T-helper 2 cell treated with Interferon-gamma antibody and Interleukin-4, amounts not matched to agents 5 μg/mL and 100 μg/mL, for 36 hours (primary cell): ENCODE results near the gene FOXL2NB.
A peak's percentile ranks its signal among the peaks of the same experiment; 100 is the strongest.

Experiments used
- DNase-seq: peaks from one replicate; pipeline ENCODE4 v3.0.0; 2021; ENCODE audit warnings: low spot score
- H3K27ac Mint-ChIP-seq: one replicate; pipeline ENCODE4 v1.8.0; 2021; ENCODE audit warnings: mild to moderate bottlenecking, mixed read lengths
- H3K27me3 Mint-ChIP-seq: one replicate; pipeline ENCODE4 v1.8.0; 2021; ENCODE audit warnings: low read depth, mixed read lengths
- H3K36me3 Mint-ChIP-seq: one replicate; pipeline ENCODE4 v1.8.0; 2021; ENCODE audit warnings: low read depth, mixed read lengths
- H3K4me1 Mint-ChIP-seq: one replicate; pipeline ENCODE4 v1.8.0; 2021; ENCODE audit warnings: low read depth, mixed read lengths
- H3K4me3 Mint-ChIP-seq: one replicate; pipeline ENCODE4 v1.8.0; 2022; ENCODE audit warnings: mild to moderate bottlenecking, moderate library complexity, mixed read lengths
- H3K9me3 Mint-ChIP-seq: one replicate; pipeline ENCODE4 v1.8.0; 2021; ENCODE audit warnings: mixed read lengths

The FOXL2NB gene

DNA sequence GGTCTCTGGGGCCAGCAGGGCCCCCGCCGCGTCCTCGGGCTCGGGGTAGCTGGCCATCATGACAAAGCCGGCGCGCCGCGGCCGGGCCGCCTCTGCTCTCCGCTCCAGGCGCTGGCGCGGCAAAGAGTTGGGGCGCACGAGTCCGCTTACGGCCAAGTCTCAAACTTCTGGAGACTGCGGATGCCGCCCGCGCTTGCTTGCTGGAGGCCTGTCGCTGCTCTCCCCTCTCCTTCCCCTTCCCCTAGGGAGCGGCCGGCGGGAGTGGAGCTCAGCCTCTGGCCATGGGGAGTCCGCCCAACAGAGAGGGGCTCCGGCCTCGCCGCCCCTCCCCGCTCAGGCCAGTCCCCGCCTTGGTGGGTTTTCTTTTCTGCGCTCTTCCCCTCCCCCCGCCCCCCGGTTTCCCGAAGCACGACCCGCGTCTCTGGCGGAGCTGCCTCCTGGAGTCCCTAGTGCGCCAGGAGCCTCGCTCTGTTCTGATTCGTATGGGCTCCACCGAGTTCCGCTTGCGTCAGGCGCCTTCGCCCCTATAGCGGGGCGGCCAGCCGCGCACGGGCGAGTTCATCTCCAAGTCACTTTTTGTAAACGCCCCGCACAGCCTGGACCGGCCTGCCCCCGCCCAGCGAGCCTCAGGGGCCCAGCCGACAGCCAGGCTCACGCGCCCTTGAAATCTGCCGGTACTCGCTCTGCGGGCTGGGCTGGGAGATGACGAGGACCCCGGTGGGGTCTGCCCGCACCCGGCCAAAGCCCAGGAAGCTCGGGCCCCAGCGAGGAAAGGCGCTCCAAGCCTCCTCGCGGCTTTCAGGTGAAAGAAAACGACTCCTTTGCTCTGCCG lies at the start of gene FOXL2NB, which contains the start of gene FOXL2:
Gene FOXL2NB, plus strand, starts transcription at position 555 of the 832 bp plus-strand sequence. Its CDS starts 148 bp downstream, at position 703.
Gene FOXL2, minus strand, starts transcription at position 475 of the 832 bp plus-strand sequence. Its CDS starts 415 bp downstream, at position 60.
- H3K4me3 Mint-ChIP-seq = peak within 1 kb of the TSS; percentile 46
- peaks cover 5% of the 10 kb centered on the region for H3K36me3 Mint-ChIP-seq
- peak within 1 kb of the TSS; percentile 23 for H3K27ac Mint-ChIP-seq
- peaks cover 16% of the 10 kb centered on the region for H3K4me1 Mint-ChIP-seq
- no peak for DNase-seq
- peaks cover 89% of the 10 kb centered on the region for H3K27me3 Mint-ChIP-seq
- H3K9me3 Mint-ChIP-seq = no peaks in the 10 kb centered on the region

DNA sequence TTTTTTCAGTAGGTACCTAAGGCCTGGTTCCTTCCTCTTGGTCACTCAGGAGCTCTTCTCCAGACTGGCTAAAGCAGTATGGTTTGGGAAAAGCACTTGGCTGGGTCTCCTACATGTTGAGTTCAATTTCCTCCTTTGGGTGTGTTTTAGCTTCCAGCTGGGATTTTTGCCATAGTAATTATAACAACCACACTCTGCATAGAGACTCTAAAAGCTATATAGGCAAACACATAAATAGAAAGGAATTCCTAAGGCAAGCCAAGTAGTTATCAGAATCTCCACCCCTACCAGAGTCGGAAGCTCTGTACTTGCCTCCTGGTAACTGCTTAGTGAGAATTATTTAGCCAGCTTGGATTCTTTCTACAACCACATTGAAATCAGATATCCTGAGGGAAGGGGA lies 48.7 kb upstream of the FOXL2NB start:
- Mint-ChIP-seq H3K4me1 (no peaks in the 10 kb centered on the region), H3K27ac (no peak overlapping the region), H3K4me3 (no peak overlapping the region), H3K9me3 (no peaks in the 10 kb centered on the region), H3K36me3 (no peaks in the 10 kb centered on the region), H3K27me3 (peaks cover 9% of the 10 kb centered on the region)
- no peak for DNase-seq

- no peak overlapping the region for H3K4me3 Mint-ChIP-seq
- DNase-seq = no peak
- H3K27me3 Mint-ChIP-seq = peaks cover 9% of the 10 kb centered on the region
- no peaks in the 10 kb centered on the region for H3K4me1 Mint-ChIP-seq
- H3K9me3 Mint-ChIP-seq = no peaks in the 10 kb centered on the region
- no peaks in the 10 kb centered on the region for H3K36me3 Mint-ChIP-seq
- no peak overlapping the region for H3K27ac Mint-ChIP-seq
These were observed 48.3 kb upstream of the FOXL2NB start for GRCh38 chr3:138898708-138899107.

GRCh38 chr3:138899351-138899991 lies 47.5 kb upstream of the FOXL2NB start:
- Mint-ChIP-seq H3K36me3 (no peaks in the 10 kb centered on the region), H3K4me1 (no peaks in the 10 kb centered on the region), H3K27ac (no peak overlapping the region), H3K27me3 (peaks cover 9% of the 10 kb centered on the region), H3K4me3 (no peak overlapping the region), H3K9me3 (no peaks in the 10 kb centered on the region)
- DNase-seq = no peak

DNA sequence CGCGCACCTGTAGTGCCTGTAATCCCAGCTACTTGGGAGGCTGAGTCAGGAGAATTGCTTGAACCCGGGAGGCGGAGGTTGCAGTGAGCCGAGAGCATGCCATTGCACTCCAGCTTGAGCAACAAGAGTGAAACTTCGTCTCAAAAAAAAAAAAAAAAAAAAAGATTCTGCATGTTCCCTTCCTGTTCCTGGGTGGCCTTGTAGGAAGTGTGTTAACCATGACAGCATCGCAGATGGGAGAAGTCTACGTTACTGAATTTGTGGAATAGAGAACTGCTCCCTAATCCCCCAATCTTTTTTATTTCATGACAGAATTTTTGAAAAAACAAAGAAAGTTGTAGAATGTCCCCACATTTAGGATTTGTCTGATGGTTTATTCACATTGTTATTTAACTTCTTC lies 45.5 kb upstream of the FOXL2NB start:
- Mint-ChIP-seq H3K4me3 (no peak overlapping the region), H3K4me1 (no peaks in the 10 kb centered on the region), H3K27ac (no peak overlapping the region), H3K36me3 (no peaks in the 10 kb centered on the region), H3K27me3 (peaks cover 12% of the 10 kb centered on the region), H3K9me3 (no peaks in the 10 kb centered on the region)
- no peak for DNase-seq

- Mint-ChIP-seq H3K36me3 (no peaks in the 10 kb centered on the region), H3K9me3 (no peaks in the 10 kb centered on the region), H3K27me3 (peaks cover 12% of the 10 kb centered on the region), H3K4me3 (no peak overlapping the region), H3K27ac (no peak overlapping the region), H3K4me1 (no peaks in the 10 kb centered on the region)
- DNase-seq = no peak
These were observed 44.8 kb upstream of the FOXL2NB start for GRCh38 chr3:138902171-138902570.

- Mint-ChIP-seq H3K9me3 (no peaks in the 10 kb centered on the region), H3K4me3 (no peak overlapping the region), H3K27ac (no peak overlapping the region), H3K36me3 (no peaks in the 10 kb centered on the region), H3K27me3 (peaks cover 7% of the 10 kb centered on the region), H3K4me1 (no peaks in the 10 kb centered on the region)
- no peak for DNase-seq
These were observed 39.5 kb upstream of the FOXL2NB start for GRCh38 chr3:138907539-138907938.

GRCh38 chr3:138908846-138909245 lies 38.2 kb upstream of the FOXL2NB start:
- no peaks in the 10 kb centered on the region for H3K9me3 Mint-ChIP-seq
- H3K4me1 Mint-ChIP-seq = no peaks in the 10 kb centered on the region
- no peak overlapping the region for H3K4me3 Mint-ChIP-seq
- no peak for DNase-seq
- no peaks in the 10 kb centered on the region for H3K36me3 Mint-ChIP-seq
- peaks cover 12% of the 10 kb centered on the region for H3K27me3 Mint-ChIP-seq
- no peak overlapping the region for H3K27ac Mint-ChIP-seq

GRCh38 chr3:138909904-138910303 lies 37.1 kb upstream of the FOXL2NB start:
- no peak for DNase-seq
- Mint-ChIP-seq H3K9me3 (no peaks in the 10 kb centered on the region), H3K27me3 (peaks cover 10% of the 10 kb centered on the region), H3K27ac (no peak overlapping the region), H3K4me1 (peaks cover 1% of the 10 kb centered on the region), H3K4me3 (no peak overlapping the region), H3K36me3 (no peaks in the 10 kb centered on the region)

GRCh38 chr3:138911621-138912020 lies 35.4 kb upstream of the FOXL2NB start:
- no peaks in the 10 kb centered on the region for H3K9me3 Mint-ChIP-seq
- no peak overlapping the region for H3K4me3 Mint-ChIP-seq
- DNase-seq = no peak
- H3K4me1 Mint-ChIP-seq = peaks cover 3% of the 10 kb centered on the region
- peaks cover 13% of the 10 kb centered on the region for H3K27me3 Mint-ChIP-seq
- no peak overlapping the region for H3K27ac Mint-ChIP-seq
- no peaks in the 10 kb centered on the region for H3K36me3 Mint-ChIP-seq

GRCh38 chr3:138912237-138912636 lies 34.8 kb upstream of the FOXL2NB start:
- no peaks in the 10 kb centered on the region for H3K9me3 Mint-ChIP-seq
- no peak for DNase-seq
- peaks cover 3% of the 10 kb centered on the region for H3K4me1 Mint-ChIP-seq
- H3K27ac Mint-ChIP-seq = no peak overlapping the region
- H3K36me3 Mint-ChIP-seq = no peaks in the 10 kb centered on the region
- H3K27me3 Mint-ChIP-seq = peaks cover 16% of the 10 kb centered on the region
- H3K4me3 Mint-ChIP-seq = no peak overlapping the region

DNA sequence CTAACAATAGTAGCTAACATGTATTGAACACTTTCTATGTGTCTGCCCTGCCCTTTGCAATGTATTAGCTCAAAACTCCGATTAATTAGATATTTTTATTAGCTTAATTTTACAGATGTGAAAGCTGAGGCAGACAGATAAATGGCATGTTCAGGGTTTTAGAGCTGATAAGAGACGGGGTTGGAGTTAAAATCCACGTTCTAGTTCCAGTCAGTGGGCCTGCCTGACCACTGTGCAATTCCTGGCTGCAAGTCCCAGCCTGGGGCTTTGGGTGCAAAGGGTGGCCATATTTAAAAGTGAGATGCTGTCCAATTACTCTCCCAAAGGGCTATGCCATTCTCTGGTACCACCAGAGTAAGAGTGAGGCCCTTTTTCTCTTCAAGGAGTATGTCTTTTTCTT lies 33.3 kb upstream of the FOXL2NB start:
- Mint-ChIP-seq H3K4me3 (no peak overlapping the region), H3K9me3 (no peaks in the 10 kb centered on the region), H3K27ac (no peak overlapping the region), H3K27me3 (peaks cover 27% of the 10 kb centered on the region), H3K4me1 (peaks cover 3% of the 10 kb centered on the region), H3K36me3 (no peaks in the 10 kb centered on the region)
- no peak for DNase-seq

DNA sequence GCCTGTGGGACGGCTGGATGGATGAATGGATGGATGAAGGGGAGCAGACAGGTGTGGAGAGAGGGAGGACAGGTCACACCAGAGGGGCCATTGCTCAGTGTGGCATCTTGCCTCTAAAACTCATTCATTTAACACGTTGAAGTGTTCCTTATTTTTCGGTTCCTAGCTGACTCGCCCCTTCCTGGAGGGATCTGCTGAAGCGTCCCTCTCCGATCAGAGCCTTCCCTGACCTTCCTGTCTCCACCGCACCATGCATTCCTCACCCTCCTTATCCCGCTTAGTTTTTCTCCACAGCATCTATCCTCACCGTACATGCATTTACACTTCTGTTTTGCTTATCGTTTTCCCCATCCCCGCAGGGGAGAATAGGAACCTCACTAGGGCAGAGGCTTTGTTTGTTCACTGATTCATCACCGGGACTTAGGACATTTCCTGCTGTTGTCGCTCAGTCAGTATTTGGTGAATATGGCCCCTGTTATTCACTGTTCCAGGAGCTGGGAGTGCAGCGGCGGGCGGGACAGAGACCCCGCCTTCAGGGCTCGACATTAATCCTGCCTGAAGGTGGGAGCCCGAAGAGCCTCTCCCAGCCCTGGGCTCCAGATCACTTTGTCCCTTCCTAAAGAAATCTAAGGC lies 32.0 kb upstream of the FOXL2NB start:
- H3K27me3 Mint-ChIP-seq = peaks cover 31% of the 10 kb centered on the region
- H3K4me3 Mint-ChIP-seq = peak overlapping the region; percentile 86
- H3K27ac Mint-ChIP-seq = no peak overlapping the region
- H3K36me3 Mint-ChIP-seq = no peaks in the 10 kb centered on the region
- peaks cover 3% of the 10 kb centered on the region for H3K4me1 Mint-ChIP-seq
- DNase-seq = no peak
- no peaks in the 10 kb centered on the region for H3K9me3 Mint-ChIP-seq
